Mucosa of descending colon (tissue), 3 donors: ENCODE data around the gene ACAD11. TPM values are rescaled to one million over a fixed set of nuclear protein-coding genes. Genes with fewer than 3 reads are reported as not detected.
A peak's percentile ranks its signal among the peaks of the same experiment; 100 is the strongest.

Experiments used
- ATAC-seq: fragments of 200-7000 bp; cut with Tn5 transposase; one replicate; pipeline ENCODE4 v1.9.1; 2020; ENCODE audit warnings: mild to moderate bottlenecking, moderate library complexity
- DNase-seq, 3 donors: peaks; one replicate each; pipeline ENCODE4 v3.0.0-alpha.2; 2020
- H3K36me3 ChIP-seq: fragments of 200-600 bp; one replicate; pipeline ENCODE4 v1.8.0; 2021; ENCODE audit warnings: low read depth, mild to moderate bottlenecking
- H3K4me1 ChIP-seq: fragments of 200-600 bp; one replicate; pipeline ENCODE4 v1.8.0; 2021; ENCODE audit warnings: low read depth, mild to moderate bottlenecking
- H3K4me3 ChIP-seq: fragments of 200-600 bp; one replicate; pipeline ENCODE4 v1.8.0; 2021; ENCODE audit warnings: mild to moderate bottlenecking
- H3K9me3 ChIP-seq: fragments of 200-600 bp; one replicate; pipeline ENCODE4 v1.8.0; 2021; ENCODE audit warnings: mild to moderate bottlenecking
- CTCF ChIP-seq: fragments of 200-600 bp; IDR thresholded peaks from one replicate; pipeline ENCODE4 v1.8.0; 2022; ENCODE audit warnings: antibody characterized with exemption, mild to moderate bottlenecking
- intact Hi-C, 2 donors: fragments of 100-400 bp; cut with DNase I in 1 of 2; cut with micrococcal nuclease in 1 of 2; formaldehyde crosslinking; loops; one replicate each; pipeline versions ENCODE4 v1.11.0 to v1.11.1; 2022; cut with DNase I, micrococcal nuclease
- long read RNA-seq, 2 donors: library from polyadenylated mRNA; unstranded; transcript quantifications; one replicate each; pipeline ENCODE4 v2.0.0, GENCODE V29; 2019 to 2021
- total RNA-seq, 3 donors: library from RNA; stranded (reverse); fragmentation: NEBNext Ultra II Directional in 2 of 3; extraction: Animal tissue kit (Norgen Biotek cat#: 25700) in 2 of 3; gene quantifications; one replicate each; pipeline versions ENCODE4 v1.2.1 to v1.2.4, GENCODE V29; 2021 to 2023
- donor health status: DM: no; HTN: no; CAD: no; lungs with moderate emphysema.
- donor health status: DM: no; HTN: no; CAD: no.
- donor health status: DM: no; HTN: yes; CAD: no.

The ACAD11 gene
- 10 to 100 TPM in 1 of 3 donors, 1 to 10 TPM in 2; 7.2 to 19.8 (median 7.4) TPM for total RNA-seq
- long read RNA-seq, donor 1, full-length matches to known transcripts = 17 of 23 reads
- long read RNA-seq, donor 1, partial matches to known transcripts = 1 of 23 reads
- long read RNA-seq, donor 1, other reads (novel, unspliced or antisense) = 5 of 23 reads
- long read RNA-seq, donor 2 = 0 reads

GRCh38 chr3:132659365-132660051, at the start of gene ACAD11:
Gene ACAD11, minus strand, starts transcription at chr3:132659809. Its CDS starts 58 bp downstream, at chr3:132659751.
- intact Hi-C loops = no loop called here
- peak; percentile 36 for TF ChIP-seq CTCF
- Histone ChIP-seq H3K4me3 (peak within 1 kb of the TSS; percentile 76), H3K9me3 (no peaks in the 10 kb centered on the region), H3K4me1 (peaks cover 13% of the 10 kb centered on the region), H3K36me3 (no peaks in the 10 kb centered on the region)
- peak; percentile 80 for ATAC-seq
- peak; percentile 76 to 84 (median 80) for DNase-seq

DNA sequence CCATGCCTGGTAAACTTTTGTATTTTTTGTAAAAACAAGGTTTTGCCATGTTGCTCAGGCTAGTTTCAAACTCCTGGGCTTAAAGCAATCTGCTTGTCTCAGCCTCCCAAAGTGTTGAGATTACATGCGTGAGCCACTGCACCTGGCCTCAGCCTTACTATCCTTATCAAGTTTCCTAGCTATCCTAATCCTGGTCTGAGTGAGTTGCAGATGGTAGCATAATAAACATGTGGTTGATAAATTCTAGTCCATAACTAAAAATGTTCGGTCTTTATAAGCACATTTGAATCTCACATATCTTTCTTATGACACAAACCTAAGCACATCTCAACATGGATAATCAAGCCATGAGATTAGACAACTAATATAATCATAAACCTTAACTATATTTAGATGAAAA, 44.1 kb upstream of the ACAD11 start:
- intact Hi-C loops = no loop called here
- no peaks in the 10 kb centered on the region for H3K36me3 ChIP-seq
- H3K4me1 ChIP-seq = no peaks in the 10 kb centered on the region
- TF ChIP-seq CTCF = no peak
- no peaks in the 10 kb centered on the region for H3K9me3 ChIP-seq
- DNase-seq (no peak), ATAC-seq (no peak)
- no peak overlapping the region for H3K4me3 ChIP-seq

- intact Hi-C loops = no loop called here
- no peak for TF ChIP-seq CTCF
- no peaks in the 10 kb centered on the region for H3K9me3 ChIP-seq
- H3K4me3 ChIP-seq = no peak overlapping the region
- peaks cover 13% of the 10 kb centered on the region for H3K36me3 ChIP-seq
- H3K4me1 ChIP-seq = peaks cover 7% of the 10 kb centered on the region
- no peak for DNase-seq
- no peak for ATAC-seq
Measured at GRCh38 chr3:132695422-132695821, 35.8 kb upstream of the ACAD11 start.

DNA sequence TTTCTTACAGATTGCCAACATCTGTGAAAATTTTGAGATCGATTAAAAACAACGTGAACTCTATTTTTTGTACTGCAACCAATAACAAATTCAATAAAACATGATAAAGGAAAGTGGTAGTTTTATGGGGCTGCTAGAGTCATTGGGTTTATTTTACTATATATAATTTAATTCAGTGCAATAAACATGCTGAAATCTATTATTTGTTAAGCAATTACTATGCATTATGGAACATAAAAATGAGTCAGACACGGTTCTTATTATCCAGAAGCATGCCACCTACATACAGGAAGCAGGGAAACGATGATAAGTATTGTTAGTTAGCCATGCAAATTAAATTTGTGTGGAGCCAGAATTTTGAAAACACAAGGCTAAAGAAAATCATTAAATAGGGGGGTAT, 35.4 kb upstream of the ACAD11 start:
- TF ChIP-seq CTCF = no peak
- ATAC-seq (peak; percentile 88), DNase-seq (no peak)
- intact Hi-C loops = no loop called here
- Histone ChIP-seq H3K36me3 (peaks cover 13% of the 10 kb centered on the region), H3K4me3 (no peak overlapping the region), H3K4me1 (peaks cover 7% of the 10 kb centered on the region), H3K9me3 (no peaks in the 10 kb centered on the region)

DNA sequence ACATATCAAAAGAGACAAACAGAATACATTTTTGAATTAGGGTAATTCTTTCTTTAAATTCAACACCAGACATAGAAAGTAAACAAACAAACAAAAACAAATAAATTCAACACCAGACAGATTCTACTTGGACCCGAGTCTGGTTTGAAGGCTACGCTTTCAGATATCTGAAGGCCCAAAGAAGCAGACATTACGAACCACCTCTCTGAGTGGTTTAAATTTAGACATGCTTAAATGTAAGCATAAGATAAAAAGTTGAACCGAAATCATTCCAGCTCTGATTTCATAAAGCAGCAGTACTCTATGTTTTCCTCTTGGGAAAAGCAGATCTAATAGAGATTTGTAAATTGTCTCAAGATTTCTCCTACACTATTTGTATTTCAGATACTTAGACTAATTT, 30.4 kb upstream of the ACAD11 start:
- Histone ChIP-seq H3K9me3 (no peaks in the 10 kb centered on the region), H3K4me3 (no peak overlapping the region), H3K4me1 (no peaks in the 10 kb centered on the region), H3K36me3 (peaks cover 19% of the 10 kb centered on the region)
- DNase-seq = no peak
- ATAC-seq = no peak
- no peak for TF ChIP-seq CTCF
- intact Hi-C loops = no loop called here
